ENCODE data around the gene YTHDC2.
"Not testable (repeated sequence)": the region's sequence is repeated elsewhere in the genome, so short reads cannot be mapped to it uniquely, and the experiment has no call there.

YTHDC2 gene

DNA sequence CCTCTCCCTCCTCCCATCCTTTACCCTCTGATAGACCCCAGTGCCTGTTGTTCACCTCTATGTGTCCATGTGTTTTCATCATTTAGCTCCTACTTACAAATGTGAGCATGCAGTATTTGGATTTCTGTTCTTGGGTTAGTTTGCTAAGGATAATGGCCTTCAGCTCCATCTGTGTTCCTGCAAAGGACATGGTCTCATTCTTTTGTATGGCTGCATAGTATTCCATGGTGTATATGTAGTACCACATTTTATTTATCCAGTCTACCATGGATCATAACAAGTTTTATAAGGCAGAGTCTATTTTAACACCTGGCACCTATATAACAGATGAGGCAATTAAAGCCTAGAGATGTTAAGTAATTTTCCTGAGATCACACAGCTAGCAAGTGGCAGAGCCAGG lies 7.4 kb downstream of the YTHDC2 start:
- DNase-seq, result no peak

DNA sequence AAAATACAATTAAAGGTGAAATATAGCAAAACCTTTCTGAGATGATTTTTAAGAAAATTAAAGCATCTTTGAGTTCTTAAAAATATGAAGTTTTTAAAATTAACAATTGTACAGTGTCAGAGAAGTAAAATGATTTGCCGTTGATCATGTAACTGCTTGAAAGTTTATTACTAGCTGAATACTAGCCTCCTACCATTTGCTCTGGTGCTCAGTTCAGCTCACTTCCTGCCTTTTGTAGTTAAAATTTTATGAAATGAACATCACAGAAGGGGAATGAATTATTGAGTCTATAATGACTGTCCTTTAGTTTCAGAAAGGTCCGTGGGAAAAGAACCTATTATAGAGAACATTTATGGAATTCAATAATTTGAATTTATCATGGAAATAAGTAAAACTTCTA lies 9.7 kb downstream of the YTHDC2 start:
- no peak for DNase-seq

DNA sequence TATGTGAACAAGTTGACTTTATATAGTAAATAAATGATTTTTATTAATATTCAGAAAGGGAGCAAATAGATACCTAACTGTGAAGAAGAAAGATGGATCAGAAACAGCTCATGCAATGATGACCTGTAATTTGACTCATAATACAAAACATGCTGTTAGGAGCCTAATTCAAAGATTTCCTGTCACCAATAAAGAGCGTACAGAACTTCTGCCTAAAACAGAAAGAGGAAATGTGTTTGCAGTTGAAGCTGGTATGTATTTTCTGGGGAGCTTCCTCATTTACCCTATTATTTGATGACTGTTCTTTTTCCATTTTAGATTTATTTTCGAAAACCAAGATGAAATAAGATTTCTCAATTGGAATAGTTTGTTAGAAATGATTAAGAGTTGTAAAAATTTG lies 11.4 kb downstream of the YTHDC2 start:
- peak; percentile 90 to 95 for DNase-seq

DNA sequence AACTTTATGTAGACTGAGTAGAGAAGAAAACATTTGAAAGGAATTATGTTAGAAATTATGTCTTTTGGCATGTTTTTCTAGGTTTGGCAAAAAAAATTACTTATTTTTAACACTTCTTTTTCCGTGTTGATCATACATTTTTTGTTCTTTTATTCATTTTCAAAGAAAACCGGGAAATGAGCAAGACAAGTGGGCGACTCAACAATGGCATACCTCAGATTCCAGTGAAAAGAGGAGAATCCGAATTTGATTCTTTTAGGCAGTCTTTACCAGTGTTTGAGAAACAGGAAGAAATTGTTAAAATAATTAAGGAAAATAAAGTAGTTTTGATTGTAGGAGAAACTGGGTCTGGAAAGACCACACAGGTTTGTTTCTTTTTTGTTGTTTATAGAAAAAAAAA lies 12.9 kb downstream of the YTHDC2 start:
- no peak for DNase-seq

DNA sequence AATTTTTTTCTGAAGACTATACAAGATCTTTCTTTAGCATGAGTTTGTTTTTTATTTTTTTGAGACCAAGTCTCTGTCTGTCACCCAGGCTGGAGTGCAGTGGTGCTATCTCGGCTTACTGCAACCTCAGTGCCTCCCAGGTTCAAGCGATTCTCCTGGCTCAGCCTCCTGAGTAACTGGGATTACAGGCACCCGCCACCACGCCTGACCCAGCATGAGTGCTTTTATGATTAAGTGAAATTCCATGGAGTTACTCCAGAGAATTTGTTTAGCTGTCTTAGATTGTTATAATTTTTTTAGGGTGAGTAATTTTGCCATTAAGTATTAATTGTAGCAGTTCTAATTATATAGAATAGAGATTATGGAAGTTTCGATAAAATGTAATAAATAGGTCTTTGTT lies 14.3 kb downstream of the YTHDC2 start:
- no peak for DNase-seq

DNA sequence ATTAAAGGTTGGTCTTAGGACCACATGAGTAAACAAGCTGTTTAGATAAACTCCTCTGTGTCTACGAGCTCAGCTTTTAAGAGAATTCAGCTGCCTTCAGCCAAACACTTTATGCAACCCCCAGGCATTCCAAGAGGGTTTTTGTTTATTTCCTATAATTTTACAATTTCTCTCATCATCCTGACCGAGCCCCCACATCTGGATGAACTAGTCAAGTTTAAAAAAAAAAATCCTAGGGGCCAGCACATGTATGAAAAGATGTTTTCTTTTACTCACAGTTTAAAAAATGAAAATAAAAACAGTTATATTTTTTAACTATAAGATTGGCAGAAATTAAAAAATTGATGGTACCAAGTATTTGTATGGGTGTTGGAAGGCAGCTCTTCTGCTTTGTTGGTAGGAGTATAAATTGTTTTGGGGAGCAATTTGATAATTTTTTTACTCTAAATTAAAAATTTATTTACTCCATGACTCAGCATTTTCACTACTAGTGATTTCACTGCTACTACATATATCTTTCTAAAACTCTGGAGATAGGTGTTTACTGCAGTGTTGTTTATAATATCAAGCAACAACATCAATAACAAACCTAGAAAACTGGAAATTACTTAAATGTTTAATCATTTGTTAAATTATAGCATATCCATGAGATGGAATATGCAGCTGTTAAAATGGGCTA lies 18.1 kb downstream of the YTHDC2 start:
- no peak for DNase-seq

DNA sequence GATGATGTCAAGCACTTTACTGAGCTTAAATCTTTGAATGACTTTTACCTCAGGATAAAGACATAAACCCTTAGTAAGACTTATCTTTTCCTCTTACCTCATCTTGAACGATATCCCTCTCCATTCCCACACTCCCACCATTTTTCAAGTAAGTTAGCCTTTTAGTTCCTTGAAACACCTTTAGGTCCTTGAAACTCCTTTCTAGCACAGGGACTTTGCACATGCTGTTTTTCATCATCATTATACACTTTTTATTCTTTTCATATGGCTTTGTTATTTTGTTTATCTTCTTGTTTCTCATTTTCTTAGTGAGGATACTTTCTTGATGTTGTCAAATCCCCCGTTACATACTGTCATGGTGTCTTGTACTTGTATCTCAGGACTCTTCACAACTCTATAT lies 24.8 kb downstream of the YTHDC2 start:
- no peak for DNase-seq

DNA sequence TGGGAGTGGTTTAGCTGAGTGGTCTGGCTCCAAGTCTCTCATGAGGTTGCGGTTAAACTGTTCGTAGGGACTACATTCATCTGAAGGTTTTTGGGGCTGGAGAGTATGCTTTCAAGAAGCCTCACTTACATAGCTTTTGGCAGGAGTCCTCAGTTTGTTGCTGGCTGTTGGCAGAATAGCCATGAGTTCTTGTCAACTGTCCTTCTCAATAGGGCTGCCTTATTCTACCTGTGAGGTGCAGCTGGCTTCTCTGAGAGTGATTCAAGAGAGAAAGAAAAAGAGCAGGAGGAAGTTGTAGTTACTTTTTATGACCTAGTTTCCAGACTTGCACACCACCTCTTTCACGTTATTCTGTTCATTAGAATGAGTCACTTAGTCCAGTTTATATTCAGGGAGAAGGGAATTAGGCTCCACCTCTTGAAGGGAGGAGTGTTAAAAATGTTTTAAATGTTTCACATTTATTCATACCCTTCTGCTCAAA lies 33.2 kb downstream of the YTHDC2 start:
- DNase-seq, result peak in 1 of 2 experiments; percentile 4

DNA sequence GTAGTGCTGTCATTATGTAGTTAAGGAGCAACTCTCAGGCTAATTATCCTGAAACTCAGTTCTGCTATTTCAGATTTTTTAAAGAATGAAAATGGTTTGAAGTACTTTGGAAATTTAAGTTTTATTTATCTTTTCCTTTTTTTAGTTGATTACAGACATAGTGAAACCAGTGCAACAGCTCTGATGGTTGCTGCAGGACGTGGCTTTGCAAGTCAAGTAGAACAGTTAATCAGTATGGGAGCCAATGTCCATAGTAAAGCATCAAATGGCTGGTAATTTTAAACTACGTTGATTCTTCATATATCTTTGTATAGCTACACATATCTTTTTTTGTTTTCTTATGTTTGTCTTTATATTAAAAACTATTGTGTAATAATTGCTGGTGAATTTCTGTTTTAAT lies 34.9 kb downstream of the YTHDC2 start:
- no peak for DNase-seq

DNA sequence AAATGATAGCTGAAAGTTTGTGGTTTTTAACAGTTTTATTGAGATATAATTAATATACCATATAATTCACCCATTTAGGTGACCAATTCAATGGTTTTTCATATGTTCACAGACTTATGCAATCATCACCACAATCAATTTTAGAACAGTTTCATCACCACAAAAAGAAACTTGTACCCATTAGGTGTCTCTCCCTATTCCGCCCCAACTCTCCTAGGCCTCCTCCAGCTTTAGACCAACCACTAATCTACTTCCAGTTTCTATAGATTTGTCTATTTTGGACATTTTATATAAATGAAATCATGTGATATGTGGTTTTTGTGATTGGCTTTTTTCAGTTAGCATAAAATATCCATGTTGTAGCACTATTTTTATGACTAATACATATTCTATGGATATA lies 38.6 kb downstream of the YTHDC2 start:
- no peak for DNase-seq

DNA sequence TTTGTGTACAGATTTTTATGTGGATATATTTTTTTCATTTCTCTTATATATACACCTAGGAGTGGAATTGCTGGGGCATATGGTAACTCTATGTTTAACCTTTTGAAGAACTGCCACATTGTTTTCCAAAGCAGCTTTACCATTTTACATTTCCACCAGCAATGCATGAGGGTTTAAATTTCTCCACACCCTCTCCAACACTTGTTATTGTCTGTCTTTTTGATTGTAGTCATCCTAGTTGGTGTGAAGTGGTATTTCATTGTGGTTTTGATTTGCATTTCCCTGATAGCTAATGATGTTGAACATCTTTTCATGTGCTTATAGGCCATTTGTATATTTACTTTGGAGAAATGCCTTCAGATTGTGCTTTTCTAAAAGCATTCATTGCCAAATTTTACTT lies 39.1 kb downstream of the YTHDC2 start:
- DNase-seq, result no peak

DNA sequence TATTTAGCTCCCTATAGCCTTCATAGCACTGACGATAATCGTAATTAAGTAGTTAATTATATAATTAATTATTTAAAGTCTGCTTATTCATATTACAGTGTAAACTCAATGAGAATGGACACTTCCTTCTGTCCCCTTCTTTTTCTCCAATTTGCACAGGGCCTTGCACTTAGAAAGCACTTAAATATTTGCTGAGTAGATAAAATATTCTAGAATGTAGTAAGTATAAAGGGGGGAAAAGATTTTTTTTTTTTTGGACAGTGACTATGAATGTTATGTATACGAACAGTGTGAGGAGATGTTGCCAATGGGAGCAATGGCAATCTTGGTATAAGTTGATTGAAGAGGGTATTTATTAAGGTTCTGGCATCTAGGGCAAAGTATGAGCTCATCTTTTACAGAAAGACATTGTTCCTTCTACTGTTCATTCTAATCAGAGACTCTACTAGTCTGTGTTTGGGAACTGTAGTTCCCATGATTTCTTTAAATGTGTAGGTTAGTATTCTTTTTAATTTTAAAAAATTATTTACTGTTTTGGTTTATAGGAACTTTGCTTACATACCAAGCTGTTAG lies 49.4 kb downstream of the YTHDC2 start:
- no peak for DNase-seq

DNA sequence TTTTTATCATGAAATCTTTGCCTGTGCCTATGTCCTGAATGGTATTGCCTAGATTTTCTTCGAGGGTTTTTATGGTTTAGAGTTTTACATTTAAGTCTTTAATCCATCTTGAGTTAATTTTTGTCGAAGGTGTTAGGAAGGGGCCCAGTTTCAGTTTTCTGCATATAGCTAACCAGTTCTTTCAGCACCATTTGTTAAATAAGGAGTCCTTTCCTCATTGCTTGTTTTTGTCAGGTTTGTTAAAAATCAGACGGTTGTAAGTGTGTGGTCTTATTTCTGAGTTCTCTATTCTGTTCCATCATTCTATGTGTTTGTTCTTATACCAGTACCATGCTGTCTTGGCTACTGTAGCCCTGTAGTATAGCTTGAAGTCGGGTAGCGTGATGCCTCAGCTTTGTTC lies 55.9 kb downstream of the YTHDC2 start:
- DNase-seq, result no peak

DNA sequence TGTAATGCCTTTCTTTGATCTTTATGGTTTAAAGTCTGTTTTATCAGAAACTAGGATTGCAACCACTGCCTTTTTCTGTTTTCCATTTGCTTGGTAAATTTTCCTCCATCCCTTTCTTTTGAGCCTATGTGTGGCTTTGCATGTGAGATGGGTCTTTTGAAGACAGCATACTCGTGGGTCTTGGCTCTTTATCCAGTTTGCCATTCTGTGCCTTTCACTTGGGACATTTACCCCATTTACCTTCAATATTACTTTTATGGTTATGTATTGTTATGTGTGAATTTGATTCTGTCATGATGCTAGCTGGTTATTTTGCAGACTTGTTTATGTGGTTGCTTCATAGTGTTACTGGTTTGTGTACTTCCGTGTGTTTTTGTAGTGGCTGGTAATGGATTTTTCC lies 59.2 kb downstream of the YTHDC2 start:
- no peak for DNase-seq

DNA sequence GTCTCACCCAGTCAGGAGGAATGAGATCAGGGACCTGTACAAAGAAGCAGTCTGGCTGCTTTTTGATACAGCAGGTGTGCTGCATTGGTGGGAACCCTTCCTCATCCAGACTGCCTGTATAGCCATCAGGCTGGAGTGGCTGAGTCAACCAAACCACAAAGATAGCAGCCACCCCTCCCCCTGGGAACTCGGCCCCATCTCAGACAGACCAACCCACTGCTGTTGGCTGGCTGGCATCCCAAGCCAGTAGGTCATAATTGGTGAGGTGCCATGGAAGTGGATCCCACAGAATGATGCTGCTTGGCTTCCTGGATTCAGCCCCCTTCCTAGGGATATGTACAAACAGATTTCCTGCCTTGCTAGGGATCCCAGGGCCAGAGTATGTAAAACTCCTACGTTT lies 60.9 kb downstream of the YTHDC2 start:
- no peak for DNase-seq

DNA sequence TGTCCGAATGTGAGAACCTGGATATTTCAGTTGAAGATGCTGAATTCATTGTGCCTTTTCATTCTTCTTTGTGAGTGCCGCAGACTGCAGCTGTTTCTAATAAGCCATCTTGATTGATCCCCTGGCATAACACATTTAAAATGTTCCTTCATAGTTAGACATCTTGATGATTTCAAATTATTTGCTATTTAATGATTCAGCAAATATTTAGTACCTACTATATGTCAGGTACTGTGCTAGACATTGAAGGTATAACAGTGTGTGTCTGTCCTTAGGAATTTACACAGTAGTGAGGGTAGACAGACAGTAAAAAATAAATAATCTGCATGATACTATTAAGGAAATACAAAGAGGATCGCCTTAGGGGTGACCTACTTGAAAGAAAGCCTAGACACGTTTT lies 61.6 kb downstream of the YTHDC2 start:
- no peak for DNase-seq

DNA sequence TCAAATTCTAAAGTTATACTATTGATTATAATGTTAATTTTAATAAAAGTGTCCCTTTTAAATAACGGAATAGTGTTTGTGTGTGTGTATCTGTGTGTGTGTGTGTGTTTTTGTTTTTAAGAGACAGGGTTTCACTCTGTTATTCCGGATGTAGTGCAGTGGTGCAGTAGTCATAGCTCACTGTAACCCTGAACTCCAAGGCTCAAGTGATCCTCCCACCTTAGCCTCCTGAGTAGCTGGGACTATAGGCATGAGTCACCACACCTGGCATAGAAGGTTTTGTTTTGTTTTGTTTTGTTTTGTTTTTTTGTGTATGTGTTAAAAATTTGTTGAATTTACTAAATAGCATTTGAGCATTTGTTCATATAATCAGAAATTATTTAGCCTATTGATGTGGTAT lies 64.6 kb downstream of the YTHDC2 start:
- no peak for DNase-seq

DNA sequence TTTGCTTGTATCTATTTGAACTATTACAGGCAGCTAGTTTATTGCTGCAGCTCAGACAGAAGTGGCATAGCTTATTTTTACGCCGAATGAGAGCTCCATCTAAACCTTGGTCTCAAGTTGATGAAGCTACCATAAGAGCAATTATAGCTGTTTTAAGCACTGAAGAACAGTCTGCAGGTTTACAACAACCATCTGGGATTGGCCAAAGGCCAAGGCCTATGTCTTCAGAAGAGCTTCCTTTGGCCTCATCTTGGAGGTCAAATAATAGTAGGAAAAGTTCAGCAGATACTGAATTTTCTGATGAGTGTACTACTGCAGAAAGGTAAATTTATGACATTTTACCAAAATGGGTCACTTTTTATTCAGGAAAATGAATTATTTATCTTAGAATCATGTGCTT lies 67.9 kb downstream of the YTHDC2 start:
- no peak for DNase-seq

DNA sequence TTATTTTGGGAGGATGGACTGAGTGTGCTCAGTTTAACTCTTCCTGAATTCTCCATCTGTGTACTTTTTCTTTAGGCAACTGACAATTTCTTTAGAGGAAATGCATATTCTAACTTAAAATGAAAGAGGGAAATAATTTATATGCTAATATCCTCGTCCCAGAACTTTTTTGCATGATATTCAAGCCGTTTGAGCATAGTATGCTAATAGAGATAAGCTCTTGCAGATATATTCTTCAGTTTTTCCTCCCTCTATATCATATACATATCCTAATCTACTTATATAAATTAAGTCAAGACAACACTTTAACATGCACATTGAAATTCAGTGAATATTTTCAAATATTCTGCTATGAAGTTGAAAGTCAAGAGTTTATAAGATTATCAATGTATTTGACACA lies 84.7 kb downstream of the YTHDC2 start:
- no peak for DNase-seq

DNA sequence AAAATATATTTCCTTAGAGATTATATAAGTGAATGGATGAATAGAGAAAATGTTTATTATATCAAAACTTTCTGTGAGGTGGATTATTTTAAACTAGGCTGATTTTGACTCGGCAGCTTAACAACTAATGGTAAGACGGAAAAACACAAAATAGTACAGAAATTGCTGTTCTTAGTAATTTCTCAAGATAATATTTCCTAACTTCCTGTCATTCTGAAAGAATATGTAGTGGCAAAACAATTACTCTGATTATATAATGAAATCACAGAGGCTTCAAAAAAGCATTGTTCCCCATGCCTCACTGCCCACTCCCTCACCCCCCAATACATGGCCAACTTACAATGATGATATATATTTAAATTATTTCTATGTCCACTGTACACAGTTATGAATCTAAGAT lies 85.4 kb downstream of the YTHDC2 start:
- no peak for DNase-seq

DNA sequence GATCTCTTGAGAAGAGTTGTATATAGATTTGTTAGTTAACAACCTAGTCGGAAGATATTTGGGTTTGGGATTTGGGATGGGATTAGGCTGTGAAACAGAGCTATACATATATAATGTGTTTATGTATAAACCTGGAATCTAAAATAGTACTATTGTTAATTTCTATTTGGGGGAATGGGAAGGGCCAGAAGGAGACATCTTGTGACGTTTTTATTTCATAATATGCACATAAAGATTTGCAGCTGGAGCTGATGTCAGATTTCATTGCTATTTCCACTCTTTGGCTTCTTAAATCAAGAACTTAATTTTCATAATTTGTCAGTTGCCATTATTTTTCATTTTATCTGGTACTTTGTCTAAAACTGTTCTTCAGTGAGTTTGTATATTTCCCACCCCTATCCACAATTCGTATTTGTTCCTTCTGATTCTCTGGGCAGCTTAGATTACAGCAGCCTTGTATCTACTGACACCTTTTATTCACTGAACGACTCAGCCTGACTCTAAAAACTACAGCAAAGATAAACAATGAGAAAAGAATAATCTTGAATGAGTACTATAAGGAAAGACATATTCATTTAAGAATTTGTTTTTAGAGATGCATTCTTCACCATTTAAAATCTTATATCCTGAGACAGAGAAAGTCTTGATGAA lies 86.9 kb downstream of the YTHDC2 start:
- no peak for DNase-seq

DNA sequence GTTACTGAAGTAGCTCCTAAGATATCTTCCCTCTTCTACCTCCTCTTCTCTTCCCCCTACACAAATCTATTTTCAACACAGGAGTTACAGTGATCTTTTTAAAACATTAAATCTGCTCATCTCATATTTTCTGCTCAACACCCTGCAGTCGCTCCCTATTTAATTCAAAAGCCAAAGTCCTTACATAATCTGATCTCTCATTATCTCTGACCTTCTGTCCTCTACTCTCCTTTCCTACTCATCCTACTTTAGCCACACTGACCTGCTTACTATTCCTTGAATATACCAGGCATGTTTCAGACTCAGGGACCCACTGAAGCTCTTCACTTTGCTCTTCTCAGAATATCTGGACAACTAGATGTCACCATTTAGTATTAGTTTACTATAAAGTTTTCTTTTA lies 87.9 kb downstream of the YTHDC2 start:
- DNase-seq, result no peak

DNA sequence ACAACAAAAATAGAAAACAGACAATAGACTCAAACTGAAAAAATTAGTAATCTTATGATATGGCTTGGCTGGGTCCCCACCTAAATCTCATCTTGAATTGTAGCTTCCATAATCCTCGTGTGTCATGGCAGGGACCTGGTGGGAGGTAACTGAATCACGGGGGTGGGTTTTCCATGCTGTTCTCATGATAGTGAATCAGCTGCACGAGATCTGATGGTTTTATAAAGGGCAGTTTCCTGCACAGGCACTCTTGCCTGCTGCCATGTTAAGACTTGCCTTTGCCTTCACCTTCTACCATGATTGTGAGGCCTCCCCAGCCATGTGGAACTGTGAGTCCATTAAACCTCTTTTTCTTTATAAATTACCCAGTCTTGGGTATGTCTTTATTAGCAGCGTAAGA lies 89.8 kb downstream of the YTHDC2 start:
- DNase-seq, result not testable (repeated sequence)

DNA sequence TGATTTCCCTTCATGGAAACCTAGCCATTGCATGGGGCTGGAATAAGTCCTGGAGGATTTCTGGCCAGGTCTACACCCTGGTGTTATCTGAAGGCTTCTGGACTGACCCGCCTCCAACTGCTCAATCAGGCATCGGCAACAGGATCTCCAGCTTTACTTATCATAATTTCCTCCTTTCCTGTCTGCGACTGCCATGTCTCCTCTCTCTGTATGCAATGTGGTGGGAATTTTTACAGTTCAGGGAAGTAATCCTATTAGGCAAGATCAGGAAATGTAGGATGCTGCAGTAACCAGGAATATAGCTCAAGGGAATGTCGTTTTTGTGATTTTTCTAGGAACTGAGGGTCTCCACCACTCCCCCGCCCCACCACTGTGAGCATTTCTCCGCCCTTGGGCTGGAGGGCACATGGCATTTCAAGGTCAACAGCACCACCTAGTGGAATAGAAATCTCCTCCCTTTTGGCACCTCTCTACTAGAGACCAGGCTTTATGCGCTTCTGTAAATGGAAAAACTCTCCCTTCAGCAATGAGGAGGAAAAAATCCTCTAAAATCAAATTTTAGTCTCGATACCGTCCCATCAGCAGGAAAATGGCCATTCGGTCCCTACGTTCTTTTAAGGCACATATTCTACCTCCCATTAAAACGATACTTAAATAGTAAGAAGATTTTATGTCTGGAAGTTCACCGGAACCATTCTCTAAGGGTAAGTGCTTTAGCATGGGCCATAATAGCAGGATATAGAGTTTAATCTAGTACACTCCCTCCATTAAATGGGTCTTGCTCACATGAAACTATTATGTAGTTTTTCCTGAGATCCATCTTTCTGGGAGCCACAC lies 93.0 kb downstream of the YTHDC2 start:
- DNase-seq, result peak; percentile 70 to 83
